Activated effector memory CD4-positive, alpha-beta T cell treated with Interleukin-2 at 50 U/mL for 16 hours (primary cell): ENCODE results near the gene ENO1.

Source experiments
- DNase-seq: peaks from one replicate; pipeline ENCODE4 v3.0.0-alpha.2; 2020

Gene ENO1

DNA sequence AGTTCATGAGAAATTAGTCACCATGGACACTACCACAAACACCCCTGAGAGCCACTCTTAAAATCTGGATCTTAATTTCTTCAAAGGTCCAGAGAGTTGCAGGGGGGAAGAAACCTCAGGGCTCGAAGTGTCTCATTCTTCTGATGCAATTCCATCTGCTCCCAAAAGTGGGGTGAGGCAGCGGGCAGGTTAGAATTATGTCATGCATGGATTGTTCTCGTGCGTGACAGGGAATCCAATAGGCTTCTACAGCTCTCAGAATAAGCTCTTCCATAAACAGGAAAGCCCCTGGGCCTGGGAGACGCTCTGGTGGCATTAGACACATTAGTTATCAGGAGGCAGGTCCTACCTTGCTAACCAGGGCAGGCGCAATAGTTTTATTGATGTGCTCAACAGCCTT, 8.4 kb downstream of the ENO1 start:
- DNase-seq, result no peak

DNA sequence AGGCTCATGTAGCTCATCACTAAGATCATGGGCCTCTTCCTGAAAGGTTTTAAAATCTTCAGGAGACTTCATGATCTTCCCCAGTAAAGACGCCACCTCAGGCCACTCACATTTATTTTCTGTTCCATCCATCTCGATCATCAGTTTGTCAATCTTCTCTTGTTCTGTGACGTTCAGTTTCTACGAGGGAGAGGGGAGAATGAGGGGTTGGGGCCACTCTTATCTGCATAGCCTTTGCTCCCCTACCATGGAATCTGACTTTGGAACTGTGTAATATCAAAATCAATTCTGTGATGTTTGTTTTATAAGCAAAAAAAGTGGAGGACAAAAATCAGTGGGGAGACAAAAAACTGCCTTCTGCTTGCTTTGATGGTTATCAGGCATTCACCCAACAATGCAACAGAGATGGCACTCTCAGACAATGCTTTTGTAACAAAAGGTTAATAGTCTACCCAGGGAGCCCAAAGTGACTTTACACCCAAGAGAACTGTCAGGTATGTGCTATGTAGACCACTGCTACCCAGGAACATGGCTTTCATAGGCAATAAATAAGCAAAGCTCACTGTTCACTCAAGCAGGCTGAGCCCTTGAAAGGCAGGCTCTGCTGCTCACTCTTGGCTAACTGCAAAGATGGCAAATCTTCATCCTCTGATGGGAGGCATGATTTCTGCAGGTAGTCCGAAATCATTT, 10.5 kb downstream of the ENO1 start:
- DNase-seq, result no peak

DNA sequence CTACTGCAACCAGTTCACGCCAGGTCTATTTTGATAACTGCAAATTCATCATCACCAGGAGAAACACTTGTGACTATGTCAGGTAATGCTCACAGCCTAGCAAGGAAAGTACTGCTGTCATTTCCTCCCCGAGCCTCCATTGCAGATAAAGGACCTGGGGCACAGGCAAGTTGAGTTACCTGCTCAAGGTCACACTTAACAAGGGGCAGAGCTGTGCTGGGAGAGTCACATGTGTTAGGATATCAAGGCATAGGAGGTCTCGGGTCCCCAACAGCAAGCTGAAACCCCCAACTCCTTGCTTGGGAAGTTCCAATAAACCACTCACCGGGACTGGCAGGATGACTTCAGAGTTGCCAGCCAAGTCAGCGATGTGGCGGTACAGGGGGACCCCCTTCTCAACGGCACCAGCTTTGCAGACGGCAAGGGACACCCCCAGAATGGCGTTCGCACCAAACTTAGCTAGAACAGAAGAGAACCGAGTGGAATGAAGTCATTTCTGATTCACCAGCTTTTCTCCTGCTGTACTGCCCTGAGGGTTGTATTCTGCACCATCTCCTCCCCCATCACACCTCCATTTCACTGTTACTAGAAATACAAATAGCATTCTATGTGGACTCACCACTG, 11.6 kb downstream of the ENO1 start:
- DNase-seq, result no peak

DNA sequence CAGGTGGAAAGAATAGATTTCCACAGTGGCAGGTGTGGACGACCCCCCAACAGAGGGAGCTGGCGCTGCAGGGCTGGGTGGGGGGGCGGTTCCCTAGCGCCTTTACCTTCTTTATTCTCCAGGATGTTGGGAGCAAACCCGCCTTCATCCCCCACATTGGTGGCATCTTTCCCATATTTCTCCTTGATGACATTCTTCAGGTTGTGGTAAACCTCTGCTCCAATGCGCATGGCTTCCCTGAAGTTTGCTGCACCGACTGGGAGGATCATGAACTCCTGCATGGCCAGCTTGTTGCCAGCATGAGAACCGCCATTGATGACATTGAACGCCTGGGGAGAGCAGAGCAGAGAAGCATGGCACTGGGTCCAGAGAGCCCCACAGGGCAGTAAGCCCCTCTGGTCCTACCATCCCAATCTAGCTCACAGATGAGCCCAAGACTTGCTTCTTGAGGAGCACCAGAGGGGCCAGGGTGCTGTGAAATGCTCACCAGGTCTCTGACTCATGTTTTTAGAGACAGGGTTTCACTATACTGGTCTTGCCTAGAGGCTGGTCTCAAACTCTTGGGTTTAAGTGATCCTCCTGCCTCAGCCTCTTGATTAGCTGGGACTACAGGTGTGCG, 12.2 kb downstream of the ENO1 start:
- DNase-seq, result no peak

DNA sequence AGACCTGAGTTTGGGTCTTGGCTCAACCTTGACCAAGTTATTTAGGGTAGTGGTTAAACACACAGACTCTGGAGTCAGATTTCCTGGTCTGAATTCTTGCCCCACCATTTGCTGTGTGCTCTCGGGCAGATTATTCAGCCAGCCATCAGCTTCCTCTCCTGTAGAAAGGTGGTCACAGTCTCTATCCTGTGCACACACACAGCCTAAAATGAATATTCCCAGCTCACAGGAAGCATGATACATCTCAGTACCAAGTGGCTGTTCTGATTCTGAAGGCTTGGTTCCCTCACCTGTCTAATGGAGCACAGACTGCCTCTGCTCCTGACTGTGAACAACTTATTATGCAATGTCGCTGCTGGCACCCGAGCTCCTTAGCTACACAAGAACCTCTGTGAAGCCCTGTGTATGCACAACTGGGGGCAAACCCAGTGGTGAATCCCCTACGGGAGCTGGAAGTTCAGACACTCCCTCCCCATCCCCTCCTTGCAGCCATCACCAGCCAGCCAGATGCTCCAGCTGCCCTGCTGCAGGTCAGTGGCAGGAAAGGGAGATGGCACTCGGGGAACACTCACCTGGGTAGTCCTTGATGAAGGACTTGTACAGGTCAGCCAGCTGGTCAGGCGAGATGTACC, 13.7 kb downstream of the ENO1 start:
- no peak for DNase-seq

DNA sequence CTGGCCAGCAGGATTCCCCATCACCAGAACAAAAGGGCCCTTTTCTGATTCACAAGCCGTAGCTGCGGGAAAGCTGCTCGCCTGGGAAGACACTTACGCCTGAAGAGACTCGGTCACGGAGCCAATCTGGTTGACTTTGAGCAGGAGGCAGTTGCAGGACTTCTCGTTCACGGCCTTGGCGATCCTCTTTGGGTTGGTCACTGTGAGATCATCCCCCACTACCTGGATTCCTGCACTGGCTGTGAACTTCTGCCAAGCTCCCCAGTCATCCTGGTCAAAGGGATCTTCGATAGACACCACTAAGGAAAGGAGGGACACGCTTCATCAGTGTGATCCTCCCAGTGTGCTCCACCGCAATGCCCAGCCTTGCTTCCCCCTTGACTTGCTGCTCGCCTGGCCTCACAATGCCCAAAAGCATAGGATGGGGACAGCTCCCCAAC, 14.7 kb downstream of the ENO1 start:
- no peak for DNase-seq

DNA sequence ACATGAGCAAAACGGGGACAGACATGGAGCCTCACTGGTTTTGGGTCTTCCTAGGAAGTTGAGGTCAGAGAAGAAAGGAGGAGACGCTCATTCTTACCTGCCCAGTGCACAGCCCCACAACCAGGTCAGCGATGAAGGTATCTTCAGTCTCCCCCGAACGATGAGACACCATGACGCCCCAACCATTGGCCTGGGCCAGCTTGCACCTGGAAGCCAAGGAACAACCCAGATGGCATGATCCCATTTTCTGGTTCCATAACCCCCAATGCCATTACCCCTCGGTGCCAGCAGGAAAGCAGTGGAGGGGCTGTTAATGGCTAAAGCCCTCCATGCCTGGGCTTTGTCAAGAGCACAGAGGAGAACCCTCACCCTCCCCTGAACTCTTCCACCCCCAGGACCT, 15.3 kb downstream of the ENO1 start:
- DNase-seq, result no peak

DNA sequence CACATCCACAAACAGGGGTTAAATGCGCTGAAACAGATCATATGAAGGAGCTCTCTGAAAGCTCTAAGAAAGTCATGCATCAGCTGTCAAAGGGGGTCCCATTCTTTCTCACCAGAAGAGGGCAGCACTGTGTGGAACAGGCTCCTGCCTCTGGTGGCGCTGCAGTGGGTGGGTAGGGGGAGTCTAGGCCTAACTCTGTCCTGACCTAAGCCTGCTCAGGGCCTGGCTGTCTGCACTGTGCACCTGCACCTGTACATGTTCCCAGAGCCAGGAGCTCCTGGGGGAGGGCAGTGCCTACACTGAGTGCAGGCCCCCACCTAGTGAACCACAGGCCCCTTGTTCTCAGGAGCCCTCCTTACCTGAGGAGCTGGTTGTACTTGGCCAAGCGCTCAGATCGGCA, 16.0 kb downstream of the ENO1 start:
- no peak for DNase-seq

DNA sequence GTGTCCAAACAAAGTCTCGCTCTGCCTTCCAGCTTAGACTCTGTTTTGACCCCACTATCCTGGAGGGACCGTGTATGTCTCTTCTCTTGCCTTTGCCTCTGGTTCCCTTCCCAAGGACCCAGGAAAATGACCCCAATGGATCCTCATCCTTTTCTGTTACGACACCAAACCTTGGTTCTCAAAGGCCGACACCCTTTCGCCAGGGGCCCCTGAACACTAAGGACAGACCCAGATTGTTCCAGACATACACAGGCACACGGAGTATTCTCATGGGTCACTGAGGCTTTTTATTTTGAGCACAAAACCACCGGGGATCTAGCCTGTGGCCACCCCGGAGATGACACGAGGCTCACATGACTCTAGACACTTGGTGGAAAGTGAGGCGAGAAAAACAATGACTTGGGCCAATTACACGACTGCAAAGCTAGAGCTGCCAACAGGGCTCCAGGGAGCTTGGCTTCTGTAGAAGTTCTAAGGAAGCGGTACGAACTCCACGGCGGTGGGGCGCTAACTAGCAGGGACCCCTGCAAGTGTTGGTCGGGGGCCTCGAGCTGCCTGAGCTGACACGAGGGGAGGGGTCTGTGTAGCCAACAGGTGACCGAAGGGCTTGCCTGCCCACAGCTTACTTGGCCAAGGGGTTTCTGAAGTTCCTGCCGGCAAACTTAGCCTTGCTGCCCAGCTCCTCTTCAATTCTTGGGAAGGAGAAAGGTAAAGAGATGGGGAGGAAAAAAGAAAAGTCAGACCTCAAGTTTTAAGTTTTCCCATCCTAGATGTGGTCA, 17.6 kb downstream of the ENO1 start:
- no peak for DNase-seq

DNA sequence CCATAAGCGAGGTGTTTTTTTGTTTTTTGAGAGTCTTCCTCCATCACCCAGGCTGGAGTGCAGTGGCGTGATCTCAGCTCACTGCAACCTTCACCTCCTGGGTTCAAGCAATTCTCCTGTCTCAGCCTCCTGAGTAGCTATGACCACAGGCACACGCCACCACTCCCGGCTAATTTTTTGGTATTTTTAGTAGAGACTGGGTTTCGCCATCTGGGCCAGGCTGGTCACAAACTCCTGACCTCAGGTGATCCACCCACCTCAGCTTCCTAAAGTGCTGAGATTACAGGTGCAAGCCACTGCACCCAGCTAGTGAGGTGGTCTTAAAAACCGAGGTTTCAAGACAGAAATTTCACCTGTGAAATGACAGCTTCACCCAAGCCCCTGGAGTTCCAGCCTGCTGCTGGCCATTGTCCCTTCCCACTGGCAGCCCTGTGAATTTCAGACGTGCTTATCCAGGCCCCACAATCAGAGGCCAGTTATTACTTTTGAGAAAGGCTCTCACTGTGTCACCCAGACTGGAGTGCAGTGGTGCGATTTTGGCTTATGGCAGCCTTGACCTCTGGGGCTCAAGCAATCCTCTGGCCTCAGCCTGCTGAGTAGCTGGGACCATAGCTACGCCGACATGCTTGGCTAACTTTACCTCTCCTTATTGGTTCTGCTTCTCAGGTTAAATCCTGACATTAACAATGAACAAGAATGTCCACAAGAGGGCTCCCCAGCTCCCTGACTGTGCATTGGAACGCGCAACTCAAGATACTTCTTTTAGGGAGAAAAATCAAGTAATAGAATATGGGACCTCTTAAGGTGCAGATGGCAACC, 19.4 kb downstream of the ENO1 start:
- no peak for DNase-seq

DNA sequence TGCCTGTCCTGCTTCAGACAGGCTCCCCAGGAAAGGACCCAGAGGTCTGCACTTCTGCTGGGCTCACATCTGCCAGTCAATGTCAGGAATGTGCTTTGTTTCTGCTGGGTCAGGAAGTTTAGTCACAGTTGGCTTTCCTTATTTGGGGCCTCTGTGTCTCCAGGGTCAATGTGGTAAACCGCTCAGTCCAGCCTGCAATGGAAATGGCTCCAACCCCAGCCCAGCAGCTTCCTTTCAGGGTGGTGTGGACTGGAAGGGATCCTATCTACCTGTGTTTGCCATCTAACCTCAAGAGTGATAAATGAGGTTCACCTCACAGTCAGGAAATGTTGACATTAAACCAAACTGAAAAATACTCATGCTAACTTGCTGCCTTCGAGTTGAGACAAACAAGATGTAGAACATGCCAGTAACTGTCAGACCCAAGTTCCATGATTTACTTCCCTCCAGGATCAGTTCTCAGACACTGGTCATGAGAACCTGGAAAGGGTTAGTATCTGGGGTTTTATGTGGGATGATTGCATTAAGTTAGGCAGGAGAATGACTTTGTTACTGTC, 20.3 kb downstream of the ENO1 start:
- no peak for DNase-seq

DNA sequence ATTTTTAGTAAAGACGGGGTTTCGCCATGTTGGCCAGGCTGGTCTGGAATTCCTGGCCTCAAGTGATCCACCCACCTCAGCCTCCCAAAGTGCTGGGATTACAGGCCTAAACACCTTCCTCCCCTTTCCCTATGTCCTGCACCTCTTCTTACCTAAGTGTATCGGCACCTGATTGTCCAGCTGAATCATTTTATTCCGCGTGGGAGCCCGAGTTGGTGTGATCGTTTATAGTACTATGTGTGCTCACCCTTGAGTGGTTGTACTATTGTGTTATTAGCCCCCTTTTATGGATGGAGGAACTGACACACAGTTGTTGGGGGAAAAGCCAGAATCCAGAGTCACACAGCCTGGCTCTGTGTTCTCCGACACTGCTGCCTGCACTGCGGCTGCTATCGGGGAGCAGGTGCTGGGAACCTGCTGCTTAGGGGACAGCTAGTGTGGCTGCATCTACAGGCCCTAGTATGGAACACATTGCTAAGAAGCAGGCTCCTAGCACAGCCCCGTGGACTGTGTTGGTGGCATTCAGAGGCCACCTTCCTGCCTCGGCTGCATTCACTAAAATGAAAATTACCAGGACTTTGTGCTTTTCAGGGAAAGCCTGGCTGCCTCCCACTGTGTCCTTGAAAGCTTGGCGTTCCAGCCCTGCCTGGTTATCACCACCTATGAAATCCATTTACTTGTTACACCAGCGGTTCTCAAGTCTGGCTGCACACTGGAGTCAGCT, 21.6 kb downstream of the ENO1 start:
- DNase-seq, result no peak

DNA sequence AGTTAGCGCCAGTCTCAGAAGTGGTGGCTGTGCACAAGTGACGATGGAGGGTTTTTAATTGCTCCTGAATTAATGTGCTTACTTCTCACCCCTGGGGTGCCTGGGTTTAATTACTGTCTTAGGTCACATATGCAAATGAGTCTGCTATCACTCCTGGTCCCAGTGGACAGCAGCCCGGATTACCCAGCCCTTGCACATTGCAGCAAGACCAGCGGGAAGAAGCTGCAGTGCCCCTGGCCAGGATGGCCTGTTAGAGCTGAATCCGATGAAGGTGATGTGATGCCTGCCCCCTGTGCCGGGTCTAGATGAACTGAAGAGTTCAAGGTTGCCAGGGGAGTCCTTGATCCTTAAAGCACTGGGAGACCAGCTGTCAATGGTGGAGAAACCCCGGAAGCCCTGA, 24.2 kb downstream of the ENO1 start:
- no peak for DNase-seq

DNA sequence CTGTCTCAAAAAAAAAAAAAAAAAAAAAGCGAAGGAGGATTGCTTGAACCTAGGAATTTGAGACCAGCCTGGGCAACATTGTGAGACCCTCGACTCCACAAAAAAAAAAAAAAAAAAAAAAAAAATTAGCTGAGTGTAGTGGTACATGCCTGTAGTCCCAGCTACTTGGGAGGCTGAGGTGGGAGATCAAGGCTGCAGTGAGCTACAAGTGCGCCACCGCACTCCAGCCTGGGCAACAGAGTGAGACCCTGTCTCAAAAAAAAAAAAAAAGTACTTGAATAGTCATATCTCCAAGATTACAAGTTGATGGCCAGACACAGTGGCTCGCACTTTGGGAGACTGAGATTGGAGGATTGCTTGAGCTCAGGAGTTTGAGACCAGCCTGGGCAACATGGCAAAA, 27.4 kb downstream of the ENO1 start:
- DNase-seq, result no peak

DNA sequence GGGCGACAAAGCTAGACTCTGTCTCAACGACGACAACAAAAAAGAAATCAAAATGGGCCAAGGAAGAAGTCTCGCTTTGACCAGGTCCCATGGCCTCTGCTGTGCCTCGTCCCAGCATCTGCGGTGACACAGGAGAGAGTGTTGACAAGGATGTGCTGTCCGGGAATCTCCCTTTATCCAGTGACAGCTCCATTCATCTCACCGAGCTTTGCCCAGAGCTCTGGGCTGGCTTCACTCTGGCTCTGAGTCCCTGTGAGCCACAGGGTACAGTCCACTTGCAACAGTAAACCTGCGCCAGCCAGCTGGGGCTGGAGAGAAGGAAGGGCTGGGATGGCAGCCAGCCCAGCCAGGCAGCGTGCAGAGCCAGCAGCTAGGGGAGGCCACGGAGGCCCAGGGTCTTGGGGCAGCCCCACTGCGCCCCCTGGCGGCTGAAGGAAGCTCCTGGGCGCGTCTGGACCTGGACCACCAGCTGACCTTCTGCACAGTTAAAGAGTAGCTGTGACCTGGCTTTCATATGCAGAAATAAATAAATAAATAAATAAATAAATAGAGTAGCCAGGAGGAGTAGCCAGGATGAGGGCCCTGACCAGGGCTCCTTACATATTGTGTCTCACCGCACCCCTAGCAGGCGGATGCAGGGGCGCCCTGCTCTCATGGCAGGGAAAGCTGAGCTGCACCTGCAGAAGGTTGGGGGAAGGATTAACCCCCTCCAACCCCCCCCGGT, 29.7 kb downstream of the ENO1 start:
- peak; percentile 45 for DNase-seq

DNA sequence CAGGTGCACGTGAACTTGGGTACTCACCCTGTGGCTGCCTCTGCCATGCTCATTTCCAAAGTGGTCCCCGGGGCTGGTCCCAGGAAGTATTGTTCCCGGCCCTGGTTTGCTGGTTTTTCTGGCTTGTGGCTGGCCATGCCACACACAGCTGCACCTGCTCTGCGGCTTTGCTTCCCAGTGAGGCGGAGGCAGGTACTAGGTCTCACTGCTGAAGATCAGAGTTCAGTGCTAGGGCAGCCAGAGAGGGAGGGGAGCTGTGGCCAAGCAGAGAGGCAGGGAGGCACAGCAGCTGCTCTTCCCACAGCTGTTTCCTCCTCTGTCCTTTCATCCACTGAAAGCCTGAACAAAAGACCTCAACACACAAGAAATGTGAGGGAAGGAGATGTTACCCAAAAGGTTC, 30.5 kb downstream of the ENO1 start:
- no peak for DNase-seq

DNA sequence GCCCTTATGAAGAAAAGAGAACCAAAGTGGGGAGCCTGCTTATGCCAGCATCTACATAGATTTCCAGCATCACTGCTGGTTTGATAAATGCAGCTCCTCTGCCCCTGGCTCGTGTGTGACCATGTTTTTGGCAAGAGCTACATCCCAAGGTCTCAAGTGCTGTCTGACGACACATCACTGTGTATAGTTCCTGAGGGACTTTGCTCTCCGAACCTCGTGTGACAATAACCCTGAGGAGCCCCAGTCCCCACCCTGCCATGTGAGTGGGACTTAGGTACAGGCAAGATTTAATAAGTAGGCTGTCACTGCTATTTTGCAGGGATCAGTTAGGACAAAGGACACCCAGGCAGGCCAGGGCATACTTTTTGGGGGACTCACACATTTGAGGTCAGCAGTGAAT, 32.2 kb downstream of the ENO1 start:
- DNase-seq, result no peak

DNA sequence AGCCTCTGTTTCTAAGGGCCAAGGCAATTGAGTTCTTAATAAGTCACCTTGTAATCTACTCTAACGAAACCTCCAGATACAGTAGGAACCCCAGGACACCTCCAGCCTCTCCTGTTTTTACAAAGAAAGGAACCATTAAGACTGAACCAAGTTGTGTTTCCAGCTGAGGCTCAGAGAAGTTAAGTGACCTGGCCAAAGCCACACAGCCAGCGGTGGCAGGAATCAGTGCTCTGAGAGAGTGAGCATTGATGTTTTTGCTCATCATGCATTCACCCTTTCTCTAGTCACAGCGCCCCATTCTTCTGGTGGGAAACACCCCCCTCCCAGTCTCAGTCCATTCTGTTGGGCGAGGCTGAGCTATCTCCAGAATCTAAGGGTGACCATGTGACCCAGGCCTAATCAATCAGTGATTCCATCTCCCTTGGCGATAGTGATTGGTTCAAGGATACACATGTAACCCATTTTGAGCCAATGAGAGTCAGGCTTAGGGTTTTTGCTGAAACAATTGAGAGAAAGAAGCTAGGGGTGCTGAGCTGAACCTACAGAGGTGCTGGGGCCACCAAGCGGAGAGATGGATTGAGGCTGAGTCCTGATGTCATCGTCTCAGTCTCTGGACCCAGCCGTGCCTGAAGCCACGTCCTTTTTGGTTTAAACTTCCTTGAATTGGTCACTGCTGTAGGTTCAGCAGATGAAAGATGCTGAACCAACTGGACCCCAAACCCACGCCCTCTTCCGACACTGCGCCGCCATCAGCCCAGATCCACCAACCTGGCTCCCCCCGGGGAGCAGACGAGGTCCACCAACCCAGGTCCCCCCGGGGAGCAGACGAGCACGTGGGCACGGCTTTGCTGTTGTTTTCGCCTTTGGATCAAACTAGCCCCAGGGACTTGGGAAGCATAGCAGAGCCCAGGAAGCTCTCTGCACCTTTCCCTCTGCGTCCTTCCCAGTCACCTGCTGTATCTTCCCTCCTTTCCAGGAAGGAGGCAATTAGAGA, 33.1 kb downstream of the ENO1 start:
- DNase-seq, result no peak

DNA sequence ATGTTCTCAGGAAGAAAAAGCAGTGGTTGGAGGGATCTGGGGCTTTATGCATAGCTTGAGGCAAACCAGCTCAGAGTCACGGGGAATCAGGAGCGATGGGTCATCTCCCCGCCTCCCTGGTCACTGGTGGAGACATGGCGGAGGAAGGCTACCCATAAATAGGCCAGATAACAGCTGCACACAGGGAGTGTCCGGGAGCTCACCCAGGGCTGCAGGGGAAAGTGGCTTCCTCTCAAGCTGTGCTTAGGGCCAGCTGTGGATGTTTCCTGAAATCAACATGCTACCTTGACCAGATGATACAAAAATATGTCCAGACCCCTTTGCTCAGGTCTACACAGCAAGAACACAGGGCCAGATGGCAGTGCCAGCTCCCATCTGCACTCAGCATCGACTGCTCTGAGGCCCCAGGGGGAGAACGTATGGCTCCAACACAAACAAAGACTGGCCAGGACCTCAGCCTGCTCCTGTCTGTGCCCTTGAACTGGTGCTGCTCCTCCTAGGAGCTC, 33.9 kb downstream of the ENO1 start:
- DNase-seq, result no peak
